ENCODE results near the gene OR52I1.

Gene OR52I1

GRCh38 chr11:4636962-4637661 lies 43.3 kb downstream of the OR52I1 start, which contains the start of gene OR51D1:
OR51D1 (plus strand) TSS chr11:4637477; CDS start chr11:4639791, 2,314 bp downstream.
- peak; percentile 87 for TF ChIP-seq CTCF (IDR thresholded peaks at IDR 0.05; ENCODE audit: low read depth, low read length, poor library complexity, severe bottlenecking)
- TF ChIP-seq EZH2phosphoT487 (IDR thresholded peaks at IDR 0.05; ENCODE audit: borderline replicate concordance, low read length), result no peak
- no peaks in the 10 kb centered on the region for H3K9me3 ChIP-seq (ENCODE audit: control insufficient read depth, insufficient read depth, low read length)
- no peak within 1 kb of the TSS for H3K4me2 ChIP-seq (ENCODE audit: low read length)
- H3F3A ChIP-seq (ENCODE audit: control insufficient read depth, insufficient read depth), result no peaks in the 10 kb centered on the region
- no peak within 1 kb of the TSS for H3K27ac ChIP-seq (ENCODE audit: low read depth, low read length)
- peaks cover 3% of the 10 kb centered on the region; the same call in 1 of the 2 replicates for H3K27me3 ChIP-seq (ENCODE audit: control insufficient read depth, low read length)
- H3K79me2 ChIP-seq (ENCODE audit: control insufficient read depth, low read length), result no peaks in the 10 kb centered on the region
- no peaks in the 10 kb centered on the region for H3K36me3 ChIP-seq (ENCODE audit: control insufficient read depth, low read length)
- no peaks in the 10 kb centered on the region for H3K4me1 ChIP-seq (ENCODE audit: control insufficient read depth, low read length)
- H3K9me2 ChIP-seq (replicated peaks; ENCODE audit: control insufficient read depth, low read length), result no peaks in the 10 kb centered on the region
- H3K4me3 ChIP-seq (ENCODE audit: low read length), result no peak within 1 kb of the TSS
- no peaks in the 10 kb centered on the region for H4K20me1 ChIP-seq (ENCODE audit: control insufficient read depth, insufficient read depth, low read depth, low read length)

- no peak overlapping the region for H3K4me2 ChIP-seq (ENCODE audit: low read length)
- H3K9me2 ChIP-seq (replicated peaks; ENCODE audit: control insufficient read depth, low read length), result no peaks in the 10 kb centered on the region
- no peaks in the 10 kb centered on the region for H3K79me2 ChIP-seq (ENCODE audit: control insufficient read depth, low read length)
- TF ChIP-seq EZH2phosphoT487 (IDR thresholded peaks at IDR 0.05; ENCODE audit: borderline replicate concordance, low read length) (no peak), CTCF (IDR thresholded peaks at IDR 0.05; ENCODE audit: low read depth, low read length, poor library complexity, severe bottlenecking) (no peak)
- no peak overlapping the region for H3K4me3 ChIP-seq (ENCODE audit: low read length)
- no peaks in the 10 kb centered on the region for H4K20me1 ChIP-seq (ENCODE audit: control insufficient read depth, insufficient read depth, low read depth, low read length)
- no peak overlapping the region for H3K27ac ChIP-seq (ENCODE audit: low read depth, low read length)
- no peaks in the 10 kb centered on the region for H3K9me3 ChIP-seq (ENCODE audit: control insufficient read depth, insufficient read depth, low read length)
- no peaks in the 10 kb centered on the region for H3K36me3 ChIP-seq (ENCODE audit: control insufficient read depth, low read length)
- peaks cover 3% of the 10 kb centered on the region; the same call in 1 of the 2 replicates for H3K27me3 ChIP-seq (ENCODE audit: control insufficient read depth, low read length)
- no peaks in the 10 kb centered on the region for H3K4me1 ChIP-seq (ENCODE audit: control insufficient read depth, low read length)
- H3F3A ChIP-seq (ENCODE audit: control insufficient read depth, insufficient read depth), result no peaks in the 10 kb centered on the region
These were observed 43.8 kb downstream of the OR52I1 start for GRCh38 chr11:4637662-4638047.

GRCh38 chr11:4639931-4640330 lies 46.1 kb downstream of the OR52I1 start:
- H3K27ac ChIP-seq (ENCODE audit: low read depth, low read length), result no peak overlapping the region
- H3K27me3 ChIP-seq (ENCODE audit: control insufficient read depth, low read length), result peaks cover 3% of the 10 kb centered on the region; the same call in 1 of the 2 replicates
- H3K36me3 ChIP-seq (ENCODE audit: control insufficient read depth, low read length), result no peaks in the 10 kb centered on the region
- H3K79me2 ChIP-seq (ENCODE audit: control insufficient read depth, low read length), result no peaks in the 10 kb centered on the region
- no peaks in the 10 kb centered on the region for H3K4me1 ChIP-seq (ENCODE audit: control insufficient read depth, low read length)
- TF ChIP-seq CTCF (IDR thresholded peaks at IDR 0.05; ENCODE audit: low read depth, low read length, poor library complexity, severe bottlenecking), result no peak
- no peak for TF ChIP-seq EZH2phosphoT487 (IDR thresholded peaks at IDR 0.05; ENCODE audit: borderline replicate concordance, low read length)
- H3K4me3 ChIP-seq (ENCODE audit: low read length), result no peak overlapping the region
- H4K20me1 ChIP-seq (ENCODE audit: control insufficient read depth, insufficient read depth, low read depth, low read length), result no peaks in the 10 kb centered on the region
- no peaks in the 10 kb centered on the region for H3K9me2 ChIP-seq (replicated peaks; ENCODE audit: control insufficient read depth, low read length)
- no peaks in the 10 kb centered on the region for H3F3A ChIP-seq (ENCODE audit: control insufficient read depth, insufficient read depth)
- no peaks in the 10 kb centered on the region for H3K9me3 ChIP-seq (ENCODE audit: control insufficient read depth, insufficient read depth, low read length)
- H3K4me2 ChIP-seq (ENCODE audit: low read length), result no peak overlapping the region
